ENCODE results near the gene RMRP.
A peak's percentile ranks its signal among the peaks of the same experiment; 100 is the strongest.
"Not testable (repeated sequence)": the region's sequence is repeated elsewhere in the genome, so short reads cannot be mapped to it uniquely, and the experiment has no call there.

The RMRP gene

DNA sequence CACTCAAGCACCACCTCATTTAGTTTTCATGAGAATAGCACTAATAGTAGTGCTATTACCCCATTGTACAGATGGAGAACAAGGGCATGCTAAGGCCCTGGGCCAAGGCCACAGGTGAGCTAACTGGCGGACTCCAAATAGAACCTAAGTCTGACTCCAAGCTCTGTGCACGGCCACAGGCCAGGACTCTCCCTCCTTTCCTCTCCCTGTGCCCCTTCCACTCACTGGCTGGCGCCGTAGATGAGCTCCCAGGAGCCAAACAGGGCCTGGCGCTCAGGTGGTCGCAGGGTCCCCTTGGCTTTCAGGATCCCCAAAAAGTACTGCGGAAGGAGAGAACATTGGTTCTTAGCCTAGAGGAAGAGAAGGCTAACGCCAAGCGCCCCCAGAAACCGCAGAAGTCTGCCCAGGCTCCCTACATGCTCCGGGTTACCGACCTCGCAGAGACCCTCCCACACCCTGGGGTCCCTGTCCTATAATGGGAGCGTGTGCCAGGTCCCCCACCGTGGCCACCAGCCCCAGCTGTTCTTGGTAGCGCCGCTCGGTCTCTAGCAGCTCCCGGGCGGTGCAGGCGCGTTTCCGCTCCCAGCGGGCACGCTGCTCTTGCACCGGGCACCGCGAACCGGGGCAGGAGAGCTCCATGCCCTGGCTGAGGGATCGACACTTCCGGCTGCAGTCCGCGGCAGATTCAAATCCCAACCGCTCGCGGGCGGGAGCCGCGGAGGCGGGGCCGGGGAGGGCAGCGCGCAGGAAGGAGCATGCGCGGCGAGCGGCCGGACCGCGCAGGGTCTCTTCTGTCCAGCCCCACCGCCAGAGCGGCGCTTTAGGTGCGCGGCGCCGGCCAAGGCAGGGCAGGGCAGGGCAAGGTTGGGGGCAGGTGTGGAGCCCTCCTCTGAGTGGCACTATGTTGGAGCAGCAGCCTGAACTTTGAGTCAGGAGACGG, 7.0 kb upstream of the RMRP start, which contains the start of gene ARHGEF39:
ARHGEF39 (minus strand) TSS at position 665 of the 940 bp plus-strand sequence; CDS start at position 639, 26 bp downstream.
- DNase-seq: peak; percentile 40

DNA sequence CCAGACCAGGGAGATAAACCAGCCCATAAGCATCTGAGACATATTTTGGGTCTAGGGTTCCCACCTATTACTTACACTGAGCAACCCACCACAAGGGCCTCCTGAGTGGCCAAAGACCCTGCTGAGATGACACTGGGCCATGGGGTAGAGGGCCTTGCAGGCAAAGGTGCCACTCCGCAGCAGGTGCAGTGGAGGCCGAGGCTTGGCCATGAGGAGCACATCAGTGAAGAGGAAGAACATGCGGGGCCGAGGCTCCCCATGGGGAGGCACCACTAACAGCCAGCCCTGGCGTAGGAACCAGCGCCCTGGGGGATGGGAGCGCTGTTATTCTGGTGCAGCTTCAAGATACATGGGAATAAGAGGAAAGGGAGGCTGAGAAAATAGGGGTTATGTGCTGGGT, 4.6 kb upstream of the RMRP start:
- DNase-seq: no peak

DNA sequence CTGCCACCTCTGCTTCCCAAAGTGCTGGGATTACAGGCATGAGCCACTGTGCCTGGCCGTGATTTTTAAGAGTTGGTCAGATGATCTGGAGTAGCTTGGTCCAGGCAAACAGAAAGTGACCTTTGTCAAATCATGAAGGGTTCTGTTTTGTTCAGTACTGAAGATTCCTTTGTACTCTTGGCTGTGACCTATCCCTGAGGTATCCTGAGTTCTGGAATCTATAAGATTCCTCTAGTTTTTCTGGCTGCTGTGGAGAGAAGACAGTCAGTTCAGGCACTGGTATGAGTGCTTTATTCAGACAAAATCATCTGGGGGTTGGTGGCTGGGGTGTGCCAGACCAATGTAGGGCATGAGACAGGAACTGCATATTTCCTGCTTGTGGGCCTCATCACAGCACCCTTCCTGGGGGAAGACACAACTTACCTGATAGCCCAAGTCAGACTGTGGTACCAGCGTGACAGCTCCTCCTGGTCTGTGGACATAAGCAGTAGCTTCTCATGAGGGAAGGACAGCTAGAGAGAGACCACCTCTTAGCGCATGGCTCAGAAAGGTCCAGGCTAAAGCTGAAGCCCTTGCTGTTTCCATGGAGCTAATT, 4.0 kb upstream of the RMRP start:
- no peak for DNase-seq

GRCh38 chr9:35660966-35661415, 3.2 kb upstream of the RMRP start:
- no peak for DNase-seq

DNA sequence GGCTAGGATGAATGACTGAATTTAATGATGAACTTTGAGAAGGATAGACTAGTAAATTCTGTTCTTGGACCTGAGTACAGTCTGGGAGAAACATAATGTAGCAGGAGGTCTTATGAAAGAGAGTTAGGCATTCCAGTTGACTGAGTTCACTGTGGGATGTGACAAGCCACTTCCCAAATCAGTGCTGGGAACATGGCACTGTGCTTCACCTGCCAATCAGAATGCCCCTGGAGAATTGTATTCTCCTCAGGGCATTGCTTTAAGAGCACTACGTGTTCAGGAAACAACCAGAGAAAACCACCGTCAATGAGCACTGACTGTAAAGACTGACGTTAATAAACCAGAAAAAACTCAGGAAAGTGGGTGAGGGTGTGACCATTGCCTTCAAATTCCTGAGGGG, 1.5 kb upstream of the RMRP start:
- DNase-seq: no peak

DNA sequence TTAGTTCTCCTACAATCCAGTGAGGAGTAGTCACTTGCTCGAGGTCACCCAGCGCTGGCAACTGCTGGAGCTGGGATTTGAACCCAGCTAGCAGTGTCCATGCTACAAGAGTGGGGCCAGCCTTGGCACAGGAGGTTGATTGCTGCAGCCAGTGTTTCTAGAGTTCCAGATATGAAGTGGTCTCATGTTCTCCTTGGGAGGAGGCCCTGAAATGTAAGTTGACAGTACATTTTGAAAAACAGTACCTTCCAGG, 1.1 kb upstream of the RMRP start:
- no peak for DNase-seq

GRCh38 chr9:35658137-35658967, 533 bp upstream of the RMRP start, which contains the start of gene CCDC107:
Gene CCDC107, plus strand, starts transcription at chr9:35658292. Its CDS starts 88 bp downstream, at chr9:35658380.
- peak; percentile 73 for DNase-seq

- DNase-seq: no peak
These were observed 831 bp downstream of the RMRP start for GRCh38 chr9:35656831-35657545.

DNA sequence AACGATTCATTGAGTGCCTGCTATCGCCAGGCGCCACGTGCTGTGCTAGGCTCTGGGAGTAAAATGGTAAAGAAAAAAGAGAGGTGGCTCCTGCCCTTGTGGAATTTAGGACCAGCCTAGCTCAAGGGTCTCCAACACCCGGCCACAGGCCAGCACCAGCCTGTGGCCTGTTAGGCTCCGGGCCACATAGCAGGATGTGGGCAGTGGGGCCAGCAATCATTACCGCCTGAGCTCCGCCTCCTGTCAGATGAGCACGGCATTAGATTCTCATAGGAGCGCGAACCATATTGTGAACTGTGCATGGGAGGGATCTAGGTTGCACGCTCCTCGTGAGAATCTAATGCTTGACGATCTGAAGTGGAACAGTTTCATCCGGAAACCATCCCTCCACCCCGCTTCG, 1.5 kb downstream of the RMRP start:
- DNase-seq: no peak

DNA sequence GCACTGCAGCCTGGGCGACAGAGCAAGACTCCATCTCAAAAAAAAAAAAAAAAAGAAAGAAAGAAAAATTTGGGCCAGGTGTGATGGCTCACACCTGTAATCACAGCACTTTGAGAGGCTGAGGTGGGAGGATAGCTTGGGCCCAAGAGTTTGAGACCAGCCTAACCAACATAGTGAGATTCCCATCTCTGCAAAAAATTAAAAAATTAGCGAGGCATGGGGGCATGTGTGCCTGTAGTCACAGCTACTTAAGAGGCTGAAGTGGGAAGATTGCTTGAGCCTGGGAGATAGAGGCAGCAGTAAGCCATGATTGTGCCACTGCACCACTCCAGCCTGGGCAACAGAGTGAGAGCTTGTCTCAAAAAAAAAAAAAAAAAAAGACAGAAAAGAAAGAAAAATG, 4.2 kb downstream of the RMRP start:
- no peak for DNase-seq

- DNase-seq: no peak
These were observed 5.0 kb downstream of the RMRP start for GRCh38 chr9:35652829-35653209.

- no peak for DNase-seq
These were observed 5.6 kb downstream of the RMRP start for GRCh38 chr9:35651956-35652828.

GRCh38 chr9:35650341-35651158, 7.3 kb downstream of the RMRP start, which contains the start of gene SIT1:
Gene SIT1, minus strand, starts transcription at chr9:35650931. Its CDS starts 78 bp downstream, at chr9:35650853.
- no peak for DNase-seq

GRCh38 chr9:35649431-35650340, 8.1 kb downstream of the RMRP start:
- peak; percentile 48 for DNase-seq

- peak; percentile 82 for DNase-seq
These were observed 11.1 kb downstream of the RMRP start for GRCh38 chr9:35646533-35647265.

- no peak for DNase-seq
These were observed 11.7 kb downstream of the RMRP start for GRCh38 chr9:35646153-35646532.

- not testable (repeated sequence) for DNase-seq
These were observed 12.1 kb downstream of the RMRP start for GRCh38 chr9:35645736-35646135.

DNA sequence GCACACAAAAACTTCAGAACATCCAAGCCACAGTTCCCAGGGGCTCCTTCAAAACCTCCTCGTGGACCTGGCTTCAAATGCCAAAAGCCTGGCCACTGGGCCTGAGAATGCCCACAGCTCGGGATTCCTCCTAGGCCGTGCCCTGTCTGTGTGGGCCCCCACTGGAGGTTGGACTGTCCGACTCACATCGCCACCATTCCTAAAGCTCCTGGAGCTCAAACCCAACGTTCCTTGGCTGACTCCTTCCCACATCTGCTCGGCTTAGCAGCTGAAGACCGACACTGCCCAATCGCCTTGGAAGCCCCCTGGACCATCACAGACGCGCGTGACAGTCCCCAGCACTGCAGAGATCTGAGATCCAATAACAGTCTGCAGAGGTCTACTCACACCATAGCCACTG, 14.8 kb downstream of the RMRP start:
- DNase-seq: no peak

- DNase-seq: not testable (repeated sequence)
These were observed 16.3 kb downstream of the RMRP start for GRCh38 chr9:35641478-35641877.

Data from activated T-cell treated with anti-CD3 and anti-CD28 coated beads for 4 hours (primary cell).